Endodermal cell (in vitro differentiated cells): ENCODE measurements around the gene VPS35L. TPM values are rescaled to one million over a fixed set of nuclear protein-coding genes. Genes with fewer than 3 reads are reported as not detected.
A peak's percentile ranks its signal among the peaks of the same experiment; 100 is the strongest.

ENCODE experiments used
- DNase-seq: peaks from one replicate; pipeline ENCODE4 v3.0.0-alpha.2; 2017
- H3K27ac ChIP-seq: 2 replicates; pipeline ENCODE4 v1.5.1; 2013; ENCODE audit warnings: mild to moderate bottlenecking, low read depth, low read length, moderate library complexity
- H3K27me3 ChIP-seq: 2 replicates; pipeline ENCODE4 v1.6.1; 2013; ENCODE audit warnings: mild to moderate bottlenecking, low read length, moderate library complexity; ENCODE audit not compliant: insufficient read depth, control insufficient read depth, poor library complexity, severe bottlenecking
- H3K36me3 ChIP-seq: 2 replicates; pipeline ENCODE4 v1.7.0; 2013; ENCODE audit warnings: mild to moderate bottlenecking, low read length, moderate library complexity; ENCODE audit not compliant: control insufficient read depth, insufficient read depth
- H3K4me1 ChIP-seq: one replicate; pipeline ENCODE4 v1.7.0; 2013; ENCODE audit warnings: low read length; ENCODE audit not compliant: control insufficient read depth, insufficient read depth
- H3K4me3 ChIP-seq: 2 replicates; pipeline ENCODE4 v1.5.1; 2013; ENCODE audit warnings: mild to moderate bottlenecking, low read length, moderate library complexity
- H3K9ac ChIP-seq: 2 replicates; pipeline ENCODE4 v1.6.1; 2013; ENCODE audit warnings: mild to moderate bottlenecking, low read length, moderate library complexity; ENCODE audit not compliant: poor library complexity, severe bottlenecking; ENCODE audit errors: extremely low read depth
- H3K9me3 ChIP-seq: 2 replicates; pipeline ENCODE4 v1.6.1; 2013; ENCODE audit warnings: mild to moderate bottlenecking, low read length, moderate library complexity; ENCODE audit not compliant: control insufficient read depth
- H3K27ac Mint-ChIP-seq: 2 replicates; pipeline ENCODE4 v1.8.0; 2020; ENCODE audit warnings: mixed read lengths
- H3K27me3 Mint-ChIP-seq: 2 replicates; pipeline ENCODE4 v1.8.0; 2021; ENCODE audit warnings: mild to moderate bottlenecking, mixed read lengths; ENCODE audit not compliant: insufficient read depth
- H3K36me3 Mint-ChIP-seq: 2 replicates; pipeline ENCODE4 v1.8.0; 2020; ENCODE audit warnings: low read depth, mixed read lengths
- H3K4me1 Mint-ChIP-seq: 2 replicates; pipeline ENCODE4 v1.8.0; 2020; ENCODE audit warnings: mixed read lengths
- H3K4me3 Mint-ChIP-seq: 2 replicates; pipeline ENCODE4 v1.8.0; 2020; ENCODE audit warnings: mild to moderate bottlenecking, moderate library complexity, mixed read lengths
- H3K9me3 Mint-ChIP-seq: 2 replicates; pipeline ENCODE4 v1.8.0; 2020; ENCODE audit warnings: mild to moderate bottlenecking, mixed read lengths
- WGBS, 2 experiments: methylation state at CpG; one replicate each; pipeline versions ENCODE4 v1.1.5 to v1.1.7; 2013; ENCODE audit warnings: missing lambda C conversion rate in 2 of 2, mixed read lengths in 1 of 2; ENCODE audit not compliant: insufficient coverage in 1 of 2, insufficient read length in 1 of 2; 5-methylcytosine and 5-hydroxymethylcytosine counted together
- total RNA-seq, 2 donors: library from RNA; stranded (reverse); fragmentation: NEBNext Ultra II Directional in 1 of 2; extraction: Animal tissue kit (Norgen Biotek cat#: 25700) in 1 of 2; gene quantifications; 2 replicates in 1 of 2; 3 replicates in 1 of 2; pipeline ENCODE4 v1.2.1, GENCODE V29; 2021
- TF ChIP-seq, protein P1 (sequence below): fragments of 200-600 bp; sonication (generic); conservative IDR thresholded peaks from 2 replicates; pipeline ENCODE4 v1.5.0; 2021; ENCODE audit warnings: antibody characterized with exemption, mild to moderate bottlenecking

VPS35L gene
- total RNA-seq, 2 donors from 2014 or later, result 61.5 to 82.0 TPM

- Mint-ChIP-seq H3K9me3 (no peaks in the 10 kb centered on the region), H3K36me3 (peaks cover 2% of the 10 kb centered on the region), H3K27me3 (no peaks in the 10 kb centered on the region), H3K4me1 (peaks cover 35% of the 10 kb centered on the region), H3K27ac (peak overlapping the region; percentile 99), H3K4me3 (peak overlapping the region; percentile 99)
- Histone ChIP-seq H3K36me3 (peaks cover 11% of the 10 kb centered on the region), H3K27ac (no peak overlapping the region), H3K9me3 (no peaks in the 10 kb centered on the region), H3K4me1 (no peaks in the 10 kb centered on the region), H3K9ac (no peak overlapping the region), H3K27me3 (no peaks in the 10 kb centered on the region), H3K4me3 (peak overlapping the region; percentile 93)
- TF ChIP-seq, protein P1, sequence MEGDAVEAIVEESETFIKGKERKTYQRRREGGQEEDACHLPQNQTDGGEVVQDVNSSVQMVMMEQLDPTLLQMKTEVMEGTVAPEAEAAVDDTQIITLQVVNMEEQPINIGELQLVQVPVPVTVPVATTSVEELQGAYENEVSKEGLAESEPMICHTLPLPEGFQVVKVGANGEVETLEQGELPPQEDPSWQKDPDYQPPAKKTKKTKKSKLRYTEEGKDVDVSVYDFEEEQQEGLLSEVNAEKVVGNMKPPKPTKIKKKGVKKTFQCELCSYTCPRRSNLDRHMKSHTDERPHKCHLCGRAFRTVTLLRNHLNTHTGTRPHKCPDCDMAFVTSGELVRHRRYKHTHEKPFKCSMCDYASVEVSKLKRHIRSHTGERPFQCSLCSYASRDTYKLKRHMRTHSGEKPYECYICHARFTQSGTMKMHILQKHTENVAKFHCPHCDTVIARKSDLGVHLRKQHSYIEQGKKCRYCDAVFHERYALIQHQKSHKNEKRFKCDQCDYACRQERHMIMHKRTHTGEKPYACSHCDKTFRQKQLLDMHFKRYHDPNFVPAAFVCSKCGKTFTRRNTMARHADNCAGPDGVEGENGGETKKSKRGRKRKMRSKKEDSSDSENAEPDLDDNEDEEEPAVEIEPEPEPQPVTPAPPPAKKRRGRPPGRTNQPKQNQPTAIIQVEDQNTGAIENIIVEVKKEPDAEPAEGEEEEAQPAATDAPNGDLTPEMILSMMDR, result no peak
- no peak for DNase-seq
- 81 to 87% methylated on average over 10 to 18 of the region's 18 CpGs for WGBS, 2 experiments
These were observed 32.3 kb upstream of the VPS35L start for GRCh38 chr16:19523184-19523558.

DNA sequence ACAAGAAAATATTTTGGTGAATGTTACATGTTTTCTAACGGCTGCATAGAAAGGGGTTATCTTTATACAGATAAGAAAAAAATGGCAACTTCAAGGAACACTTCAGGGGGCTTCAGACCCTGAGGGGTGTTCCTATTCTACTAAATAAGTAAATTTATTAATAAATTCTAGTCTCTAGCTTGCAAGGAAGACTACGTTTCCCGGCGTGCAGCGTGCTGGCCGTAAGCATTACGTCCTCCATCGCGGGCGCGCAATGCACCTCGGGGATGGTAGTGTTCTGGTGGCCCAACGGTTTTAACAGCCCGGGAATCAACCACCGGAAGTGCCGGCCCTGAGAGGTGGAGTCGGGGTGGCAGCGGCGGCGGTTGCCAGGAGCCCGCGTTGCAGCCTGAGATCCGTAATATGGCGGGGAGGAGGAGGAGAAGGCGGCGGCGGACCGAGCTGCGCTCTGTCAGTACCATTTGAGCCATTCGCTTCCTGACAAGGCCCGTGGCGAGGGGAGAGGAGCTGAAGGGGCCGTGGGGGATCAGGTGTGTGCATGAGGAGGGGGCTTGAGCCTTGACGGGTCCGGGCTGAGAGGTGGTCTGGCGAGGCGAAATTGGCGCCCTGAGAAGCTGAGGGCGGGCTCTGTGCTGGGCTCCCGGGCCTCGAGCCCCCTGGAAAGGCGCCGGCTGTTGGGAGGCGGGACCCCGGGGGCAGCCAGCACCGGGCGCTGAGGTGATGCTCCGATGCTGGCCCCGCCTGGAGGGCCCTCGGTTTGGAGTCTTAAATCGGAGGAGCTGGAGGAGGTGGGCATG, 31.7 kb upstream of the VPS35L start, which contains the start of gene CCP110:
TSS of gene CCP110 (plus strand) at position 384 of the 797 bp plus-strand sequence. CDS start 3,940 bp downstream, outside the sequence.
- Histone ChIP-seq H3K36me3 (peaks cover 11% of the 10 kb centered on the region), H3K9me3 (no peaks in the 10 kb centered on the region), H3K27ac (peak within 1 kb of the TSS; percentile 34), H3K4me1 (no peaks in the 10 kb centered on the region), H3K4me3 (peak within 1 kb of the TSS; percentile 93), H3K9ac (peak within 1 kb of the TSS; percentile 76), H3K27me3 (no peaks in the 10 kb centered on the region)
- Mint-ChIP-seq H3K4me3 (peak within 1 kb of the TSS; percentile 99), H3K27ac (peak within 1 kb of the TSS; percentile 99), H3K4me1 (peaks cover 33% of the 10 kb centered on the region), H3K36me3 (peaks cover 1% of the 10 kb centered on the region), H3K9me3 (no peaks in the 10 kb centered on the region), H3K27me3 (no peaks in the 10 kb centered on the region)
- TF ChIP-seq, protein P1, result no peak
- WGBS, 2 experiments, result 0 to 1% methylated on average over 11 to 51 of the region's 51 CpGs
- DNase-seq, result peak; percentile 98

GRCh38 chr16:19524356-19524615, 31.2 kb upstream of the VPS35L start:
- Mint-ChIP-seq H3K4me3 (peak overlapping the region; percentile 99), H3K27ac (peak overlapping the region; percentile 99), H3K36me3 (peaks cover 2% of the 10 kb centered on the region), H3K4me1 (peaks cover 33% of the 10 kb centered on the region), H3K27me3 (no peaks in the 10 kb centered on the region), H3K9me3 (no peaks in the 10 kb centered on the region)
- TF ChIP-seq, protein P1, result no peak
- no peaks in the 10 kb centered on the region for H3K9me3 ChIP-seq
- H3K36me3 ChIP-seq, result peaks cover 16% of the 10 kb centered on the region
- no peaks in the 10 kb centered on the region for H3K4me1 ChIP-seq
- no peak for DNase-seq
- H3K9ac ChIP-seq, result peak overlapping the region; percentile 76
- no peaks in the 10 kb centered on the region for H3K27me3 ChIP-seq
- 0% methylated on average over 11 of the region's 11 CpGs for WGBS, 2 experiments
- peak overlapping the region; percentile 87 for H3K4me3 ChIP-seq
- no peak overlapping the region for H3K27ac ChIP-seq
